OCI-M1 (cell line): ENCODE measurements around the gene DENND1B.
"Not testable (repeated sequence)": the region's sequence is repeated elsewhere in the genome, so short reads cannot be mapped to it uniquely, and the experiment has no call there.

Experiments
- DNase-seq: peaks from one replicate; lab custom pipeline; 2025; lab: John Stamatoyannopoulos, UW

Gene DENND1B

GRCh38 chr1:197744979-197745378 lies 30.3 kb downstream of the DENND1B start:
- DNase-seq, result peak; percentile 29

GRCh38 chr1:197743578-197743977 lies 31.7 kb downstream of the DENND1B start:
- no peak for DNase-seq

- no peak for DNase-seq
Measured at GRCh38 chr1:197740992-197741391, 34.3 kb downstream of the DENND1B start.

- DNase-seq, result no peak
Measured at GRCh38 chr1:197738927-197739326, 36.4 kb downstream of the DENND1B start.

DNA sequence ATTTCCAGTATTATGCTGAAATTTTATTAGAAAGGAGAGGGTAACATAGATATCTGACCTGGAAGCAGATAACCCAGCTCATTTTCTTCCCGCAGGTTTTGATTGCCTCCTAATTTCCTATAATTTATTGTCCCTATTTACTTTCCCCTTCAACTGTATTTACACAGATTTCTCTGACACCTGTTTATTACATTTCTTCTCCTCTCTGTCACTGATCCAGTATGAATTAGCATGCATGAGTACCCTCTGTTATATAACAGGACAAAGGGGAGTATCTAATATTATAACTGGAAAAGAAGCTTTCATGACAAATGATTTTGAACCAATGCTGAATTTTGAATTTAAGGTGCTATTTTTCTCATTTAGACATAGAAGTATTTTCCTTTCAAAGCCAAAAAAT lies 37.4 kb downstream of the DENND1B start:
- no peak for DNase-seq

DNA sequence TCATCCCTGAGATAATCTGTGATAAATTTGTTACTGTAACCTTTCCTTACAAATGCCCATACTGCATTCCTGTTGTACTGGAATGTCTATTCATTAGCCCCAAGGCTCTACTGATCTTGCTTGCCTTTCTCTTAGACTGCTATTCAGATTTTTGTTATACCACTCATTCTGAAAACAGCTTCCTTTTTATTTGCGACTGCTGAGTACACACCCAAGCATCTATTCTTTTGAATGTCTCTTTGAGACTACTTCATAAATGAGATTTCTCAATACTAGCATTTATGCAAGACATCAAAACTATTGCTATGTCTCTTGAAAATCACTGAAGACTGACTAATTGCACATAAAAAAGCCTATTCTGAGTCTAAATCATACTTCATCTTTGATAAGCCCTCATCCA lies 38.6 kb downstream of the DENND1B start:
- DNase-seq, result no peak

DNA sequence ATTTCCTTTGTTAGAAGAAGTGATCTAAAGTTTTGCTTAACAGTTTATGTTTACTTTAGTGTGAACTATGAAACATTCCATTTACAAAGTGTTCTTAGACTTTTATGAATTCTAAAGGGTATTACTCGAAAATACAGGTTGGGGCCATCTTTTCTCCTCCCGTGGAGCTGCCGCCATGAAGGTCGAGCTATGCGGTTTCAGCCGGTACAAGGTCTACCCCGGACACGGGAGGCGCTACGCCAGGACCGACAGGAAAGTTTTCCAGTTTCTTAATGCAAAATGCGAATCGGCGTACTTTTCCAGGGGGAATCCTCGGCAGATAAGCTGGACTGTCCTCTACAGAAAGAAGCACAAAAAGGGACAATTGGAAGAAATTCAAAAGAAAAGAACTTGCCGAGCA lies 39.8 kb downstream of the DENND1B start:
- DNase-seq, result no peak

DNA sequence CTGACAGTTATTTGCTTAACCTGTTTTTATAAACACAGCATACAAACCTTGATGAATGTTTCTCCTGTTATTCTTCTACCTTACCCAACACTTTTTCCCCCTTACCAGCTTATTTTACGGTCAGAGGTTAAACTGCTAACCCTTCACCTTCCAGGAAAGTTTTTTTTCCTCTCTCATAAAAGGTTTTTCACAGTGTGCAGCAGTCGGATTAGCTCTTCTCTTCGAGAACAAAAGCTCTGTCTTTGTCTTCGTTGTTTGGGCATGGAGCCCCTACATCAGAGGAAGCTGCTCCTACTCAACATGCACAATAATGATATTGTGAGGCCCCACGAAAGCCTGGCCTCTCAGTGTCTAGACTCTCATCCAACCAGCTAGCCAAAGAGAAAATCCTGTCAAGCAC lies 42.0 kb downstream of the DENND1B start:
- DNase-seq, result no peak

GRCh38 chr1:197732187-197732586 lies 43.1 kb downstream of the DENND1B start:
- peak; percentile 66 for DNase-seq

GRCh38 chr1:197731449-197731848 lies 43.8 kb downstream of the DENND1B start:
- DNase-seq, result peak; percentile 34

GRCh38 chr1:197725976-197726375 lies 49.3 kb downstream of the DENND1B start:
- DNase-seq, result no peak

DNA sequence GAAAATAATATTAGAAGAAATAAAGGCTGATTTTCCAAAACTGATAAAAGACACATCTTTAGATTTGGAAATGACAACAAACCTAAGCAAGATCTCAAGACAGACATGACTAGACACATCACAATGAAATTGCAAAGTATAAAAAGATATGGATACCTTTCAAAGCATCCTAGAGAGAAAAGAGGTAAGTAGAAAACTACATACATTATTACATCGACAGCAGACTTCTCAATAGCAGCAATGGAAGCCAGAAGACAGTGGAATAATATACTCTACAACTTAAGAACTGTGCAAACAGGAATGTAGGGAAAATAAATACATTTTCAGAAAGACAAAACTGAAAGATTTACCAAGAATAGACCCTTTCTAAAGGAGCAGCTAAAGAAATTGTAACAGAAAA lies 50.2 kb downstream of the DENND1B start:
- DNase-seq, result peak; percentile 59

- peak; percentile 26 for DNase-seq
Measured at GRCh38 chr1:197715806-197716205, 59.5 kb downstream of the DENND1B start.

DNA sequence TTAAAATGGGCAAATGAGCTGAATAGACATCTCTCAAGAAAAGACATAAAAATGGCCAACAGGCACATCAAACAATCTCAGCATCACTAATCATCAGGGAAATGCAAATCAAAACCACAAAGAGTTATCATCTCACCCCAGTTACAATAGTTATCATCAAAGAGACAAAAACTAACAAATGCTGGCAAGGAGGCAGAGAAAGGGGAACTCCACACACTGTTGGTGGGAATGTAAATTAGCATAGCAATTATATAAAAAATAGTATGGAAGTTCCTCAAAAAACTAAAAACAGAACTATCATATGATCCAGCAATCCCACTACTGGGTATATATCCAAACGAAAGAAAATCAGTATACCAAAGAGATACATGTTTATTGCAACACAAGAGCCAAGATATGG lies 68.7 kb downstream of the DENND1B start:
- peak; percentile 71 for DNase-seq

GRCh38 chr1:197705941-197706340 lies 69.3 kb downstream of the DENND1B start:
- DNase-seq, result no peak

- DNase-seq, result not testable (repeated sequence)
Measured at GRCh38 chr1:197700688-197701087, 74.6 kb downstream of the DENND1B start.

DNA sequence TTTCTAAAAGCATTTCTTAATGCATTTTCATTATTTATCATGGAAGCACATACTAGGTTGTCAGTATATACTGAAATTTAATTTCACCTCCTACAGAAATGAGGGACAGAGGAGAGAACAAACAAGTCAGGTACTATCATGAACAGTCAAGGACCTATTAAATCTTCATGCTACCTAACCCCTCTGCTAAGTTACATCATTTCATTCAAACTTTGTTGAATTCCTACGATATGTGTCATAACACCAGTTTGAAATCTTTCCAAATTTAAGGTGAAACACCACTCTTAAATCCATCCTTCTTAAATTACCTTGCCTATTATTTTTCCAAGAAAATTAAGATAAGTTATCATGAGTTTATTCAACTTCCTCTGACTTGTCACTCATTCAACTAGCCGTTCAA lies 78.9 kb downstream of the DENND1B start:
- no peak for DNase-seq

- DNase-seq, result no peak
Measured at GRCh38 chr1:197695961-197696360, 79.3 kb downstream of the DENND1B start.

- peak; percentile 73 for DNase-seq
Measured at GRCh38 chr1:197692965-197693364, 82.3 kb downstream of the DENND1B start.

DNA sequence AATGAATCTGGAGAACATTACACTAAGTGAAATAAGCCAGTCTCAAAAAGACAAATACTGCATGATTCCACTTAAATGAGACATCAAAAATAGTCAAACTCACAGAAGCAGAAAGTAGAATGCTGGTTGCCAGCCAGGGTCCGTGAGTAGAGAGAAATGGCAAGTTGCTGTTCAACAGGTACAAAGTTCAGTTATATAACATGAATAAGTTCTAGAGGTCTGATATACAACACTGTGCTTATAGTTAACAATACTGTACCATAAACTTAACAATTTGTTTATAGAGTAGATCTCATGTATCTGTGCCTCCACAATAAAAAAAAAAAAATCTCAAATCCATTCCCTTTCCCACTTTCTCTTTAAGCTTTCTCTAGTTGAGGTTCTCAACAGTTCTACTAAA lies 83.5 kb downstream of the DENND1B start:
- no peak for DNase-seq

- peak; percentile 61 for DNase-seq
Measured at GRCh38 chr1:197690074-197690473, 85.2 kb downstream of the DENND1B start.

- no peak for DNase-seq
Measured at GRCh38 chr1:197688233-197688632, 87.0 kb downstream of the DENND1B start.

- no peak for DNase-seq
Measured at GRCh38 chr1:197686702-197687355, 88.5 kb downstream of the DENND1B start.

- DNase-seq, result peak; percentile 31
Measured at GRCh38 chr1:197686231-197686630, 89.0 kb downstream of the DENND1B start.
